Eye (tissue), 1 donor: ENCODE data around the gene FAM184A.
"Not testable (repeated sequence)": the region's sequence is repeated elsewhere in the genome, so short reads cannot be mapped to it uniquely, and the experiment has no call there.

Experiments used
- DNase-seq: peaks from one replicate; pipeline ENCODE4 v3.0.0-alpha.2; 2015

The FAM184A gene

GRCh38 chr6:119006974-119007373 is 71.5 kb downstream of the FAM184A start:
- DNase-seq, result no peak

- no peak for DNase-seq
Observed at GRCh38 chr6:119002069-119002468, 76.4 kb downstream of the FAM184A start.

- DNase-seq, result no peak
Observed at GRCh38 chr6:118999494-119000040, 78.9 kb downstream of the FAM184A start.

- DNase-seq, result not testable (repeated sequence)
Observed at GRCh38 chr6:118997426-118997825, 81.0 kb downstream of the FAM184A start.

GRCh38 chr6:118996289-118996820 is 82.1 kb downstream of the FAM184A start:
- no peak for DNase-seq

GRCh38 chr6:118993803-118994251 is 84.6 kb downstream of the FAM184A start:
- DNase-seq, result no peak

- DNase-seq, result no peak
Observed at GRCh38 chr6:118993358-118993757, 85.1 kb downstream of the FAM184A start.

GRCh38 chr6:118992186-118992795 is 86.2 kb downstream of the FAM184A start:
- DNase-seq, result no peak

GRCh38 chr6:118986312-118986711 is 92.2 kb downstream of the FAM184A start:
- no peak for DNase-seq

GRCh38 chr6:118985123-118985830 is 93.2 kb downstream of the FAM184A start:
- no peak for DNase-seq

GRCh38 chr6:118984342-118984741 is 94.1 kb downstream of the FAM184A start:
- no peak for DNase-seq

- no peak for DNase-seq
Observed at GRCh38 chr6:118982575-118982911, 95.9 kb downstream of the FAM184A start.

- peak; percentile 16 for DNase-seq
Observed at GRCh38 chr6:118981884-118982574, 96.4 kb downstream of the FAM184A start.

- no peak for DNase-seq
Observed at GRCh38 chr6:118980063-118980462, 98.4 kb downstream of the FAM184A start.

- no peak for DNase-seq
Observed at GRCh38 chr6:118974790-118975189, 103.7 kb downstream of the FAM184A start.

- DNase-seq, result no peak
Observed at GRCh38 chr6:118971682-118972081, 106.8 kb downstream of the FAM184A start.

- DNase-seq, result no peak
Observed at GRCh38 chr6:118970866-118971265, 107.6 kb downstream of the FAM184A start.

GRCh38 chr6:118968416-118968815 is 110.0 kb downstream of the FAM184A start:
- peak; percentile 48 for DNase-seq

- no peak for DNase-seq
Observed at GRCh38 chr6:118967239-118967638, 111.2 kb downstream of the FAM184A start.

- DNase-seq, result no peak
Observed at GRCh38 chr6:118965843-118966370, 112.6 kb downstream of the FAM184A start.

- no peak for DNase-seq
Observed at GRCh38 chr6:118965371-118965770, 113.1 kb downstream of the FAM184A start.

- DNase-seq, result no peak
Observed at GRCh38 chr6:118963003-118963402, 115.5 kb downstream of the FAM184A start.

GRCh38 chr6:118959903-118960302 is 118.6 kb downstream of the FAM184A start:
- no peak for DNase-seq
